HFF-Myc (cell line): ENCODE results near the gene FIGN.

ENCODE experiments used
- DNase-seq: peaks from one replicate; pipeline ENCODE4 v3.0.0-alpha.2; 2011; ENCODE audit warnings: low read depth; ENCODE audit errors: extremely low read depth
- H3K4me3 ChIP-seq: replicated peaks from 2 replicates; pipeline ENCODE4 v1.5.1; 2011; ENCODE audit warnings: low read depth, mild to moderate bottlenecking, control low read depth, low read length
- CTCF ChIP-seq: IDR thresholded peaks from 2 replicates; pipeline ENCODE4 v1.5.1; 2012; ENCODE audit warnings: mild to moderate bottlenecking, low read depth, low read length, control low read depth; ENCODE audit errors: missing control alignments

The FIGN gene

GRCh38 chr2:163662141-163662780 lies 73.5 kb downstream of the FIGN start:
- TF ChIP-seq CTCF: no peak
- no peak for DNase-seq
- H3K4me3 ChIP-seq: no peak overlapping the region

- TF ChIP-seq CTCF: no peak
- no peak for DNase-seq
- H3K4me3 ChIP-seq: no peak overlapping the region
Measured at GRCh38 chr2:163659224-163659623, 76.6 kb downstream of the FIGN start.

- no peak for DNase-seq
- no peak for TF ChIP-seq CTCF
- no peak overlapping the region for H3K4me3 ChIP-seq
Measured at GRCh38 chr2:163658556-163658955, 77.3 kb downstream of the FIGN start.

- DNase-seq: no peak
- H3K4me3 ChIP-seq: no peak overlapping the region
- no peak for TF ChIP-seq CTCF
Measured at GRCh38 chr2:163657281-163657656, 78.5 kb downstream of the FIGN start.

GRCh38 chr2:163656622-163657280 lies 79.1 kb downstream of the FIGN start:
- no peak for TF ChIP-seq CTCF
- H3K4me3 ChIP-seq: no peak overlapping the region
- no peak for DNase-seq

- TF ChIP-seq CTCF: no peak
- no peak for DNase-seq
- no peak overlapping the region for H3K4me3 ChIP-seq
Measured at GRCh38 chr2:163655667-163656066, 80.1 kb downstream of the FIGN start.

GRCh38 chr2:163652751-163653150 lies 83.1 kb downstream of the FIGN start:
- TF ChIP-seq CTCF: no peak
- no peak overlapping the region for H3K4me3 ChIP-seq
- DNase-seq: no peak
